ENCODE data around the gene LNX1. TPM values are rescaled to one million over a fixed set of nuclear protein-coding genes. Genes with fewer than 3 reads are reported as not detected.

Gene LNX1
- total and polyA plus RNA-seq, 2 of the 13 experiments (the other 11 are each of a cell fraction or from before 2014, with no cell fraction given) = 0.49 TPM

- no peak for FAIRE-seq
- TF ChIP-seq REL (CRISPR knock-in tag; conservative IDR thresholded peaks at IDR 0.05) (no peak), STAT5B (CRISPR knock-in tag; IDR thresholded peaks at IDR 0.05) (no peak), ISX (CRISPR knock-in tag; conservative IDR thresholded peaks at IDR 0.05) (no peak), ATAD3A (CRISPR knock-in tag; IDR thresholded peaks at IDR 0.05) (no peak), ARID5B (CRISPR knock-in tag; IDR thresholded peaks at IDR 0.05) (no peak), ETV5 (CRISPR knock-in tag; IDR thresholded peaks at IDR 0.05; ENCODE audit: borderline replicate concordance) (no peak), ZNF549 (CRISPR knock-in tag; IDR thresholded peaks at IDR 0.05) (no peak)
- TF ChIP-seq, protein P1, sequence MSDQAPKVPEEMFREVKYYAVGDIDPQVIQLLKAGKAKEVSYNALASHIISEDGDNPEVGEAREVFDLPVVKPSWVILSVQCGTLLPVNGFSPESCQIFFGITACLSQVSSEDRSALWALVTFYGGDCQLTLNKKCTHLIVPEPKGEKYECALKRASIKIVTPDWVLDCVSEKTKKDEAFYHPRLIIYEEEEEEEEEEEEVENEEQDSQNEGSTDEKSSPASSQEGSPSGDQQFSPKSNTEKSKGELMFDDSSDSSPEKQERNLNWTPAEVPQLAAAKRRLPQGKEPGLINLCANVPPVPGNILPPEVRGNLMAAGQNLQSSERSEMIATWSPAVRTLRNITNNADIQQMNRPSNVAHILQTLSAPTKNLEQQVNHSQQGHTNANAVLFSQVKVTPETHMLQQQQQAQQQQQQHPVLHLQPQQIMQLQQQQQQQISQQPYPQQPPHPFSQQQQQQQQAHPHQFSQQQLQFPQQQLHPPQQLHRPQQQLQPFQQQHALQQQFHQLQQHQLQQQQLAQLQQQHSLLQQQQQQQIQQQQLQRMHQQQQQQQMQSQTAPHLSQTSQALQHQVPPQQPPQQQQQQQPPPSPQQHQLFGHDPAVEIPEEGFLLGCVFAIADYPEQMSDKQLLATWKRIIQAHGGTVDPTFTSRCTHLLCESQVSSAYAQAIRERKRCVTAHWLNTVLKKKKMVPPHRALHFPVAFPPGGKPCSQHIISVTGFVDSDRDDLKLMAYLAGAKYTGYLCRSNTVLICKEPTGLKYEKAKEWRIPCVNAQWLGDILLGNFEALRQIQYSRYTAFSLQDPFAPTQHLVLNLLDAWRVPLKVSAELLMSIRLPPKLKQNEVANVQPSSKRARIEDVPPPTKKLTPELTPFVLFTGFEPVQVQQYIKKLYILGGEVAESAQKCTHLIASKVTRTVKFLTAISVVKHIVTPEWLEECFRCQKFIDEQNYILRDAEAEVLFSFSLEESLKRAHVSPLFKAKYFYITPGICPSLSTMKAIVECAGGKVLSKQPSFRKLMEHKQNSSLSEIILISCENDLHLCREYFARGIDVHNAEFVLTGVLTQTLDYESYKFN (CRISPR knock-in tag; conservative IDR thresholded peaks at IDR 0.05) = no peak
- TF ChIP-seq, protein P2, sequence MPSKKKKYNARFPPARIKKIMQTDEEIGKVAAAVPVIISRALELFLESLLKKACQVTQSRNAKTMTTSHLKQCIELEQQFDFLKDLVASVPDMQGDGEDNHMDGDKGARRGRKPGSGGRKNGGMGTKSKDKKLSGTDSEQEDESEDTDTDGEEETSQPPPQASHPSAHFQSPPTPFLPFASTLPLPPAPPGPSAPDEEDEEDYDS (CRISPR knock-in tag; IDR thresholded peaks at IDR 0.05) = no peak
- TF ChIP-seq, protein P3, sequence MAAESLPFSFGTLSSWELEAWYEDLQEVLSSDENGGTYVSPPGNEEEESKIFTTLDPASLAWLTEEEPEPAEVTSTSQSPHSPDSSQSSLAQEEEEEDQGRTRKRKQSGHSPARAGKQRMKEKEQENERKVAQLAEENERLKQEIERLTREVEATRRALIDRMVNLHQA (CRISPR knock-in tag; IDR thresholded peaks at IDR 0.05) = no peak
- TF ChIP-seq, protein P4, sequence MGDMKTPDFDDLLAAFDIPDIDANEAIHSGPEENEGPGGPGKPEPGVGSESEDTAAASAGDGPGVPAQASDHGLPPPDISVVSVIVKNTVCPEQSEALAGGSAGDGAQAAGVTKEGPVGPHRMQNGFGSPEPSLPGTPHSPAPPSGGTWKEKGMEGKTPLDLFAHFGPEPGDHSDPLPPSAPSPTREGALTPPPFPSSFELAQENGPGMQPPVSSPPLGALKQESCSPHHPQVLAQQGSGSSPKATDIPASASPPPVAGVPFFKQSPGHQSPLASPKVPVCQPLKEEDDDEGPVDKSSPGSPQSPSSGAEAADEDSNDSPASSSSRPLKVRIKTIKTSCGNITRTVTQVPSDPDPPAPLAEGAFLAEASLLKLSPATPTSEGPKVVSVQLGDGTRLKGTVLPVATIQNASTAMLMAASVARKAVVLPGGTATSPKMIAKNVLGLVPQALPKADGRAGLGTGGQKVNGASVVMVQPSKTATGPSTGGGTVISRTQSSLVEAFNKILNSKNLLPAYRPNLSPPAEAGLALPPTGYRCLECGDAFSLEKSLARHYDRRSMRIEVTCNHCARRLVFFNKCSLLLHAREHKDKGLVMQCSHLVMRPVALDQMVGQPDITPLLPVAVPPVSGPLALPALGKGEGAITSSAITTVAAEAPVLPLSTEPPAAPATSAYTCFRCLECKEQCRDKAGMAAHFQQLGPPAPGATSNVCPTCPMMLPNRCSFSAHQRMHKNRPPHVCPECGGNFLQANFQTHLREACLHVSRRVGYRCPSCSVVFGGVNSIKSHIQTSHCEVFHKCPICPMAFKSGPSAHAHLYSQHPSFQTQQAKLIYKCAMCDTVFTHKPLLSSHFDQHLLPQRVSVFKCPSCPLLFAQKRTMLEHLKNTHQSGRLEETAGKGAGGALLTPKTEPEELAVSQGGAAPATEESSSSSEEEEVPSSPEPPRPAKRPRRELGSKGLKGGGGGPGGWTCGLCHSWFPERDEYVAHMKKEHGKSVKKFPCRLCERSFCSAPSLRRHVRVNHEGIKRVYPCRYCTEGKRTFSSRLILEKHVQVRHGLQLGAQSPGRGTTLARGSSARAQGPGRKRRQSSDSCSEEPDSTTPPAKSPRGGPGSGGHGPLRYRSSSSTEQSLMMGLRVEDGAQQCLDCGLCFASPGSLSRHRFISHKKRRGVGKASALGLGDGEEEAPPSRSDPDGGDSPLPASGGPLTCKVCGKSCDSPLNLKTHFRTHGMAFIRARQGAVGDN (CRISPR knock-in tag; IDR thresholded peaks at IDR 0.05) = no peak
Measured at GRCh38 chr4:53602390-53602789, 11.1 kb upstream of the LNX1 start.

More at GRCh38 chr4:53602390-53602789, 11.1 kb upstream of the LNX1 start:
- DNase-seq (ENCODE audit: low spot score) = no peak
- BruUV-seq (replicated peaks) = no TSS peak
- ChIA-PET POLR2A (no interaction called here), CTCF (ENCODE audit: low intra/inter-chr PET ratio, low total read pairs) (interaction anchor here (0.8 to 1.6 kb wide), 2 partner anchors 405 to 587 kb away, joined by 3 read pairs; no protein-coding TSS in a partner anchor)
- no peaks in the 10 kb centered on the region for H3K9me3 ChIP-seq (ENCODE audit: low read length)
- no peak for ATAC-seq
- H4K20me1 ChIP-seq (ENCODE audit: insufficient read depth, low read length) = no peaks in the 10 kb centered on the region
- H3K79me2 ChIP-seq (ENCODE audit: insufficient read depth, low read length) = no peaks in the 10 kb centered on the region
- H3K4me1 ChIP-seq (ENCODE audit: insufficient read depth, low read length) = no peaks in the 10 kb centered on the region
- 0% methylated on average over 3 of the region's 3 CpGs for WGBS (ENCODE audit: low lambda C conversion rate)
- no peak overlapping the region for H2AFZ ChIP-seq (ENCODE audit: low read length)
- H3K27ac ChIP-seq (ENCODE audit: extremely low read length, insufficient read depth, low read length) = no peak overlapping the region
- no peak overlapping the region for H3K4me2 ChIP-seq (ENCODE audit: low read depth, low read length)
- H3K36me3 ChIP-seq (replicated peaks in 1 of 2; ENCODE audit: control insufficient read depth in 1 of 2, insufficient read depth in 2 of 2, low read length in 2 of 2) = no peaks in the 10 kb centered on the region
- H3K4me3 ChIP-seq (replicated peaks in 1 of 3; ENCODE audit: insufficient read depth in 1 of 3, low read depth in 2 of 3, low read length in 3 of 3) = no peak overlapping the region
- in situ Hi-C loops (cut with HindIII; ENCODE audit: extremely low pct_ligation_motif_present, low pct_unique_long_range_greater_than_20kb) = loop anchor here (25.0 kb wide), 2 partner anchors 415 to 590 kb away; no protein-coding TSS in a partner anchor
- H3K9ac ChIP-seq (ENCODE audit: insufficient read depth, low read depth, low read length) = no peak overlapping the region
- H3K27me3 ChIP-seq (ENCODE audit: control insufficient read depth in 1 of 2, insufficient read depth in 2 of 2, low read length in 2 of 2) = no peaks in the 10 kb centered on the region; a peak in 1 of 5 replicates
- intact Hi-C loops (cut with micrococcal nuclease; ENCODE audit: unreplicated experiment) = no loop called here

All from HepG2 (cell line).